ENCODE measurements around the gene NCKAP5.

Gene NCKAP5

GRCh38 chr2:133097666-133098065 is 470.6 kb downstream of the NCKAP5 start:
- no peak for TF ChIP-seq CTCF (conservative IDR thresholded peaks at IDR 0.05; ENCODE audit: control insufficient read depth, insufficient read depth, low read depth, low read length)
- H3K4me3 ChIP-seq (ENCODE audit: control insufficient read depth, low read depth, low read length) = no peak overlapping the region
- DNase-seq (ENCODE audit: low read depth) = no peak

- H3K4me3 ChIP-seq (ENCODE audit: control insufficient read depth, low read depth, low read length) = no peak overlapping the region
- no peak for TF ChIP-seq CTCF (conservative IDR thresholded peaks at IDR 0.05; ENCODE audit: control insufficient read depth, insufficient read depth, low read depth, low read length)
- DNase-seq (ENCODE audit: low read depth) = no peak
Observed at GRCh38 chr2:133092571-133092970, 475.7 kb downstream of the NCKAP5 start.

- H3K4me3 ChIP-seq (ENCODE audit: control insufficient read depth, low read depth, low read length) = no peak overlapping the region
- no peak for TF ChIP-seq CTCF (conservative IDR thresholded peaks at IDR 0.05; ENCODE audit: control insufficient read depth, insufficient read depth, low read depth, low read length)
- DNase-seq (ENCODE audit: low read depth) = no peak
Observed at GRCh38 chr2:133090358-133090757, 477.9 kb downstream of the NCKAP5 start.

- TF ChIP-seq CTCF (conservative IDR thresholded peaks at IDR 0.05; ENCODE audit: control insufficient read depth, insufficient read depth, low read depth, low read length) = no peak
- H3K4me3 ChIP-seq (ENCODE audit: control insufficient read depth, low read depth, low read length) = no peak overlapping the region
- no peak for DNase-seq (ENCODE audit: low read depth)
Observed at GRCh38 chr2:133086176-133086575, 482.1 kb downstream of the NCKAP5 start.

GRCh38 chr2:133085646-133086045 is 482.6 kb downstream of the NCKAP5 start:
- no peak for DNase-seq (ENCODE audit: low read depth)
- no peak for TF ChIP-seq CTCF (conservative IDR thresholded peaks at IDR 0.05; ENCODE audit: control insufficient read depth, insufficient read depth, low read depth, low read length)

GRCh38 chr2:133082034-133082433 is 486.2 kb downstream of the NCKAP5 start:
- H3K4me3 ChIP-seq (ENCODE audit: control insufficient read depth, low read depth, low read length) = no peak overlapping the region
- no peak for DNase-seq (ENCODE audit: low read depth)
- no peak for TF ChIP-seq CTCF (conservative IDR thresholded peaks at IDR 0.05; ENCODE audit: control insufficient read depth, insufficient read depth, low read depth, low read length)

More at GRCh38 chr2:133085646-133086045, 482.6 kb downstream of the NCKAP5 start:
- H3K4me3 ChIP-seq (ENCODE audit: control insufficient read depth, low read depth, low read length) = no peak overlapping the region

GRCh38 chr2:133080822-133081221 is 487.4 kb downstream of the NCKAP5 start:
- DNase-seq (ENCODE audit: low read depth) = no peak
- no peak overlapping the region for H3K4me3 ChIP-seq (ENCODE audit: control insufficient read depth, low read depth, low read length)
- TF ChIP-seq CTCF (conservative IDR thresholded peaks at IDR 0.05; ENCODE audit: control insufficient read depth, insufficient read depth, low read depth, low read length) = no peak

All from fibroblast of mammary gland (primary cell).